GM21723 (cell line): ENCODE data around the gene MTURN.
A peak's percentile ranks its signal among the peaks of the same experiment; 100 is the strongest.
"Not testable (repeated sequence)": the region's sequence is repeated elsewhere in the genome, so short reads cannot be mapped to it uniquely, and the experiment has no call there.

Experiments
- ATAC-seq: cut with Tn5 transposase; IDR thresholded peaks from one replicate; pipeline ENCODE4 v1.9.1; 2021; ENCODE audit warnings: mild to moderate bottlenecking, moderate library complexity; ENCODE audit not compliant: unreplicated experiment

The MTURN gene

DNA sequence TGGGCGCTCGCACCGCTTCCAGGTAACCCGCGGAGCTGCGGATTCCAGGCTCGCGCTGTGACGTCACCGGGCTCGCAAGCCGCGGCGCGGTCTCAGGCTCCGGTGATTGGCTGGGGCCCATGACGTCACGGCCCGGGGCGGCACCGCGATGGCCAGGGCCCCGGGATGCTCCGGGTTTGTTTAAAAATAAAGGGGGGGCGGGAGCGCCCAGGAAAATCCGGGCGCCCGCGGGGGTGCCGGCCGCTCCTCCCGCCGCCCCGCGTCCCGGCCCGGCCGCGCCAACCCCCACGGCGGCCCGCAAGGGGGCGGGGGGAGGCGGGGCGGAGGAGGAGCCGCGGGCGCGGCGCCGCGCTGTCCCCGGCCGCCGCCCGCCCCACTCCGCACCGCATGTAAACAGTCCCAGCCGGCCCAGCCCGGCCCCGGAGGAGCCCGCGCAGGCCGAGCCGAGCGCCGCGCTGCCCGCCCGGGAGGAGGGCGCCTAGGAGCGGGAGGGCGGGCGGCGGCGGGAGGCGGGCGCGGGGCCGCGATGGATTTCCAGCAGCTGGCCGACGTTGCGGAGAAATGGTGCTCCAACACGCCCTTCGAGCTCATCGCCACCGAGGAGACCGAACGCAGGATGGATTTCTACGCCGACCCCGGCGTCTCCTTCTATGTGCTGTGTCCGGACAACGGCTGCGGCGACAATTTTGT, at the start of gene MTURN:
Gene MTURN (plus strand): TSS at position 376 of the 690 bp plus-strand sequence. CDS start 151 bp downstream, at position 527.
- peak; percentile 89 for ATAC-seq

DNA sequence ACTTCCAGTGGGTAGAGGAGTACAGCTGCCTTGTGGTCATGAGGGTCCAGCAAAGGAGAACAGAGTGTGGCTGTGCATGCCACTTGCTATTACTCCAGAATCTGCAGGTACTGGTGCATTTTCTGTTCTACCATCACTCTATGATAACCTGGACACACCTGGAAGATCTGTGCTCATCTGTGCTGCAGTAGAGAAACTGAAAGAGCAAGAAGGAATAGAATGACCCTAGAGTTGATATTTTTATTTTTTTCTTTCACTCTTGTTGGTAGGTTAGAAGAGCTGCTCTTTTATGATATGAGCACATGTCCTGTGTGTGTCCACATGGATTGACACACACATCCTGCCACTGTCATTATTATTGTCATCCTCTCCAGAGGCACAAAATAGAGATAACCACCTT, 48.3 kb upstream of the MTURN start:
- ATAC-seq = no peak

DNA sequence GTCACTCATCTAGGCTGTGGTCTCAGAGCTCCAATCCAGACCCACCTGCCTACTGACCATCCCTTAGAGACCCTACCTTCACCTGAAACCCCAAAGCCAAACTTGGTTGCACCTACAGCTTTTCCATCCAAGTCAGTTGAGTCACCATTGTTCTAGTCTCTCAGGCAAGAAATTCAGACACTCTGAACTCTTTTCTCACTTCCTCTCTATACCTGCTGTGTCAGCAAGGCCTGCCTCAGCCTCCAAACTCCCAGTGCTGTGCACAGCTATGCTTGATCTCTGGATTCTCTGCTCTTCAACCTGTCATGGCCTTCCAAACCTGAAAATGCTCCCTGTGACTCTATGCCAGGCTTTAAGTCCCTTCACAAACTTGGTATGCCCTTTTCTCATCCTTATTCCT, 47.4 kb upstream of the MTURN start:
- ATAC-seq = no peak

DNA sequence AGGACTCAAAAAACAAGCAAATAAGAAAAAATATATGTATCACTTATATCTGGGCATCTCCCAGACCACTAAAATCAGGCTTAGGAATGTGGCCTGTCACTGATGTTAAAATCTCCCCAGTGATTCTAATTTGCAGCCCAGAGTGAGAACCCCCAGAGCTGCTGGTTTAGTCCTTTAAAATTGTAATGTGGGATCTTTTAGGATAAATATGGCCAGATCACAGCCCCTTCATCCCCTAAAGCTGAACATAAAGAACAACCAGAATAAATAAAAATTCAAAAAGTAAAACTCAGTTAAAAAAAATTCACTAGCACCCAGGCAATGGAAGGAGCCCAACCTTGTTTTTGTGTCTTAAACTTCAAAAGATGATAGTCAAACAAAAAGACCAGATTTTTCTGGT, 46.4 kb upstream of the MTURN start:
- ATAC-seq = no peak

DNA sequence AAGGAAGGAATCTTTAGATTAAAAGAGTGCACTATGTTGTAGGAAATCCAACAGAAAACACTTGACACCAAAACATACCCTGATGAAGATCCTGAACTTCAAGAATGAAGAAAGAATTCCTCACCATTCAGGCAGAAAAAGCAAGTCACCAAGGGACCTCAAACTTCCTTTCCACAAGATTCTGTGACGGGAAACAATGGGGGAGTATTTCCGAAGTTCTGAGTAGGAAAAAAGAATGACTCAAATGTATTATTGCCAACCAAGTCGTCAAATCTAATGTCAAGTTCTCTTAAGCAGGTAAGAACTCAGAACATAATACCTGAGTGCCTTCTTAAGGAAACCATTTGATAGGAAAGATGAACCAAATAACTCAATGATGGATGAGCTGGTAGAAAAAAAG, 44.7 kb upstream of the MTURN start:
- no peak for ATAC-seq

DNA sequence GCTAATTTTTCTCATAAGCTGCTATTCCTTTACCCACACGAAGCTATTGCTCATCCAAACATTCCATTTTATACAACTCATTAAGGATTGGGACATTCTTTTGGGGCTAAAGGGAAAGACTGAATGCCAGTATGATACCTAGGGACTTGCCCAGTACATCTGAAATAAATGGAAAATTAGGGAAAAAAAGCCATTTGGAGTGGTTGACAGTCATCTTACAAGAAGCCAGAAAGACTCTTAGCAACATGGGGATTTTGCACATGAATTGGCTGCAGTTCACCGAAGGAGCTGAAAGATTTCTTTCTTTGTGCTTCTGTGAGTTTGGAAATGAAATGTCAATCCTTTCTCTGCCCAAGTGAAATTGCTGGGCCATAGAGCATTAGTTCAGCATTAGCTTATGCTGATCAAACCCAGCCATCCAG, 43.3 kb upstream of the MTURN start:
- no peak for ATAC-seq

DNA sequence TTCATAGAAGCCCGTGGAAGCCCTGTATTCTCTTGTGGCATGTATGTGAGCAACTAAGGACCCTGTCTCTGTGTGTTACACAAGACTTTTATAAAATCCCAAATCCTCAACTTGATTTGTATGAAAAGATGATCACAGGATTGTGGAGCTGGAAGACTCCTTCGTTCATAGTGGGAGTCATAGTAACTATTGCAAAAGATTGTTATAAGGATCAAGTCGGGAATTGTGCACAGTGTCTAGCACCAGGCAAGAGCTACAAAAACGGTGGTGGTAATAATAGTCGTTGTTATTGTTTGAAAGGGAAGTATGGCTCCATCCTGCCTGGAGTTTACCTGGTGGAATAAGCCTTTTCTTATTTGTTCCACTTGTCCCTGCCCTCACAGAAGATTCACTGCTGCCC, 42.8 kb upstream of the MTURN start:
- no peak for ATAC-seq

DNA sequence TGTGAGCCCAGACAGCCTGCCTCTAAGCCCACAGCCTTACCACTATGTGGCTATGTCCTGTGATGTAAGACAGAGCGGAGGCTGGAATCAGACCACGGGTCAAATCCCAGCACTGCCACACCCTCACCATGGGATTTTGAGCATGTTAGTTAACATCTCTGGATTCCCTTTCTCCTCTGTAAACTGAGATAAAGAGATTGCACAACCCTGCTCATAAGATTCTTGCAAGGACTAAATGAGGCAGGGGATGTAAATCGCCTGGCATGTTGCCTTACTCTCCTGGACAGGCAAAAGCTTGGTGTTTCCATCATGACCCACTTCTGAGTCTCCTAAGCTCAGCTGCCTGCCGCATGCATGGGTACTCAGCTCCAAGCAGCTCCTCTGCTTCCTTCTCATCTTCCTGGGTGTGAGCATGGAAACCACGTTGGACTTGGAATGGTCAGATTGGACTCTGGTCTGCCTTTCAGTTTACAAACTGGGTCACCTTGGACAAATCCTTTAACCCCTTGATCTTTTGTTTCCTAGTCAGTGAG, 41.3 kb upstream of the MTURN start:
- ATAC-seq = no peak

DNA sequence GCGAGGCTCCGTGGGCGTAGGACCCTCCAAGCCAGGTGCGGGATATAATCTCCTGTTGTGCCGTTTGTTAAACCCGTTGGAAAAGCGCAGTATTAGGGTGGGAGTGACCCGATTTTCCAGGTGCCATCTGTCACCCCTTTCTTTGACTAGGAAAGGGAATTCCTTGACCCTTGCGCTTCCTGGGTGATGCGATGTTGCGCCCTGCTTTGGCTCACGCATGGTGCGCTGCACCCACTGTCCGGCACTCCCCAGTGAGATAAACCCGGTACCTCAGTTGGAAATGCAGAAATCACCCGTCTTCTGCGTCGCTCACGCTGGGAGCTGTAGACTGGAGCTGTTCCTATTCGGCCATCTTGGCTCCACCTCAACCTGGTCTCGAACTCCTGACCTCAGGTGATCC, 36.2 kb upstream of the MTURN start:
- ATAC-seq = not testable (repeated sequence)

DNA sequence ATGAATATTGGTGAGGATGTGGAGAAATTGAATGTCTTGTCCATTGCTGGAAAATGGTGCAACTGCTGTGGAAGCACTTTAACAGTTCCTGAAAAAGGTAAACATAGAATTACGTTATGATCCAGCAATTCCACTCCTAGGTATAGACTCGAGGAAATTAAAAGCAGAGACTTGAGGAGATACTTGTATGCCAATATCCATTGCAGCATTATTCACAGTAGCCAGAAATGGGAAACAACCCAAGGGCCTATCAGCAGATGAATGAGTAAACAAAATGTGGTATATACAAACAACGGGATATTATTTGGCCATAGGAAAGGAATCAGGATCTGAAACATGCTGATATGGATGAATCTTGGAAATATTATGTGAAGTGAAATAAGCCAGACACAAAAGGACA, 32.5 kb upstream of the MTURN start:
- ATAC-seq = no peak

DNA sequence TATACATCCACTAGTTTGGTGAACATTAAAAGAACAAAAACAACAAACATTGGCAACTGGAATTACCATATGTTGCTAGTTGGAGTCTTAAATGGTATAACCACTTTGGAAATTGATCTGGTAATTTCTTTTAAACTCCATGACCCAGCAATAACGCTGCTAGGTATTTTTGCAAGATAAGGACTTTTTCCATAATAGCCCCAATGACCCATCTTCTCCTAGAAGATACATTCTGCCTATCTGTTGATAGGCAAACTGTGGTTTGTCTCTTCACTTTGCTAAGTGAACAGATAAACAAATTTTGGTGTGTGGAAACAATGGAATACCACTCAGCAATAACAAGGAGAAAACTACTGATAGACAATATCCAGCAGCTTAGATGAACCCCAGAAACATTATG, 30.6 kb upstream of the MTURN start:
- ATAC-seq = no peak

DNA sequence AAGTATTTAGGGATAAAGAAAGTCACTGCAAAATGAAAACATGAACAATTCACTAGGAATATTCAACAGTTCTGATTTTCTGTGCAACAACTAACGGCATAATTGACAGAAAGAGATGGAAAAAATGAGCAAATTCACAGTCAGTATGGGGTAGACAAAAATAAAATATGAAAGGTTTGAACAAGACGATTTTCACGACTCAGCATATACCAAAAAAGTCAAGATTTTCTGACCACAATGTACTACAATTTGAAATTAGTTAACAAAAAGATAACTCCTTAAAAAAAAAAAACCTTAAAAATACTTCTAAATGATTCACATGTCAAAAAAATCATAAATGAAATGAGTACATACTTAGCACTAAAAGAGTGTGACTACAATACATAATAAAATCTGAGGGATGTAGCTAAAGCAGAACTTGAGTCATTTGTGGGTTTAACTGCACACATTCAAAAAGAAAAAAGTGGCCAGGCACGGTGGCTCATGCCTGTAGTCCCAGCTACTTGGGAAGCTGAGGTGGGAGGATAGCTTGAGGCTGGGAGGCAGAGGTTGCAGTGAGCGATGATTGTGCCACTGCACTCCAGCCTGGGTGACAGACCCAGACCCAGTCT, 22.6 kb upstream of the MTURN start:
- ATAC-seq = no peak

DNA sequence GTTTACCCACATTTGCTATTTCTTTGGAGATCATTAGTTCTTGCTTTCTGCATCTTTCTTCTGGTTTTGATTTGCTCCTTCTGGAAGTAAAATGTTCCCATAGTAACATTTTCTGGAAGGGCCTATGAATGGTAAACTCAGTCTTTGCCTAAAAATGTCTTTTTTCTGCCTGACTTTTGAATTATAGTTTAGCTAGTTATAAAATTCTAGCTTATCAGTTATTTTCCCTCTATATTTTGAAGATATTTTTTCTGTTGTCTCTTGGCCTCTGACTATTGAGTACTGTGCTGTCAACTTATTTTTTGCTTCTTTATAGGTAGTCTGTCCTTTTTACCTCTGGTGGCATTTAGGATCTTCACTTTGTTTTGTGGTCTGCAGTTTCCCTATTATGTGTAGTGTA, 21.6 kb upstream of the MTURN start:
- ATAC-seq = no peak

DNA sequence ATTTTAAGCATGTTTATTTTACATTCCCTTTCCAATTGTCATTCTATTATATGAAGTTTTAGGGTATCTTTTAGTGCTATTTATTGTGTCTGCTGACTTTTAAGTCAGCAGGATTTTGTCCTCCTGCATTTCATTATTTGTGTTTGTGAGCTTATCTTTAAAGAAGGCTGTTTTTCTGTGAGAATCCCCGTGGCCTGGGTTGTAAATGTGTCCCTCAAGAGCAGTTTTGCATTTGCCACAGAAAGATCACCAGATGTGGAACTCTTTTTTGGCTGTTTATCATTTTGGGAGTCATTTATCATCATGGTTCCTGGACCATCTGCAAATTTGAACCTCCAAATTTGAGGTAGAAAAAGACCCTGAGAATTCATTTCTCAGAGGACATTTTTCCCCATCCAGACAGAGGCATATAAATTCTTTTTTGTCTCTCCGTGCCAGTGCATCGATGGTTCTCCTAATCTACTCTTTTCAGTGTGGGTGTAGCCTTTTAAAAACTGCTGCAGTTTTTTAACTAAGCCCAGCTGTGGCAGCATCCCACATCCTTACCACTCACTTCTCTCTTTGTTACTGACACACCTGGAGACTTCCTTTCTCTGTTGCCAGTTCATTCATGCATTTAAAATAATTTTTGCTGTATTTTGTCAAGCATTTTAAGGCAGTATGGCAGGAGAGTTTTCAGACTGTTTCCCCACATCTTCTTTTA, 20.1 kb upstream of the MTURN start:
- ATAC-seq = no peak

DNA sequence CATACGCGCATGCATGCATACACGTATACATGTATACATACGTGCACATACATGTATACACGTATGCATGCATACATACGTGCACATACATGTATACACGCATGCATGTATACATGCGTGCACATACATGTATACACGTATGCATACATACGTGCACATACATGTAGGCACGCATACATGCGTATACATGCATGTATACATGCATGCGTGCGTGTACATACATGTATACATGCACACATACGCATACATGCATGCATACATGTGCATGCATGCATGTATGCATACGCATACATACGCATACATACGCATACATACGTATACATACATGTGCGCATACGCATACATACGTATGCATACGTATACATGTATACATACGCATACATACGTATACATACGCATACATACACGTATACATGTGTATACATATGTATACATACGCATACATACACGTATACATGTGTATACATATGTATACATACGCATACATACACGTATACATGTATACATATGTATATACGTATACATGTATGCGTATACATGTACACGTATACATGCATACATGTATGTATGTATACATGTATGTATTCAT, 19.0 kb upstream of the MTURN start:
- no peak for ATAC-seq

DNA sequence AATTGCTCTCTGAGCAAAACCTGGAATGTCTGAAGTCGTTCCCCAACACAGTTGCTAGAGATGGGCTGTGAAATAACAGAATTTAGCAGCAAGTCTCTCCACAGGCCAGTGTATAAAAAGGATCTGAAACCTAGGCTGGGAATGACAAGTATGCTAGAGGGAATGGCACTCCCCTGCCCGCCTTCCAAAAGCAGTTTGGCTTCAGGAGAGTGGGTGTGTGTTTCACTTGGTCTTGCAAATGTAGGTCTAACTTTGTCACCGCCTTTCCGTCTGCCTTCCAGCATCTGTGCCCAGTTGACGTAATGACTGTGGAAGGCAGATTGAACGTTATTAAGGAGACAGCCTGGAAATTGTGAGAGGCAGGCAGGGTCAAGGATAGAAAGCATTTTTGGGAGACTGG, 18.0 kb upstream of the MTURN start:
- ATAC-seq = no peak

DNA sequence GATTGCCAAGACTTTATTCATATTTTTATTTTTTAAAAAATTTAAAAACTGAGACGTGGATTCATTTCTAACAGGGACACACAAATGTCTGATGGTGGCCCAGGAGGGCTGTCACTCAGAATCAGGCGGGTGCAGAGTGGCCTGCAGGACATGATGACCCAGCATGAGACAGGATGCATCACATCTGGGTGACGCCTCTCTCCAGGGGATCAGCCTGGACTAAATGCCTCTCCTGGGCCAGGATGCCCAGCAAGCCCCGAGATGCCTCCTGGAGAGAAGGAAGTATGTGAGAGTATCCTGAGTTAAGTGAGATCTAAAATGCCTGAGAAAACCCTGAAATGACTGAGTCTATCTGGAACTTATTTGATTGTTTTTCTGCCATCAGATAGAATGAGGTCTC, 16.9 kb upstream of the MTURN start:
- no peak for ATAC-seq

DNA sequence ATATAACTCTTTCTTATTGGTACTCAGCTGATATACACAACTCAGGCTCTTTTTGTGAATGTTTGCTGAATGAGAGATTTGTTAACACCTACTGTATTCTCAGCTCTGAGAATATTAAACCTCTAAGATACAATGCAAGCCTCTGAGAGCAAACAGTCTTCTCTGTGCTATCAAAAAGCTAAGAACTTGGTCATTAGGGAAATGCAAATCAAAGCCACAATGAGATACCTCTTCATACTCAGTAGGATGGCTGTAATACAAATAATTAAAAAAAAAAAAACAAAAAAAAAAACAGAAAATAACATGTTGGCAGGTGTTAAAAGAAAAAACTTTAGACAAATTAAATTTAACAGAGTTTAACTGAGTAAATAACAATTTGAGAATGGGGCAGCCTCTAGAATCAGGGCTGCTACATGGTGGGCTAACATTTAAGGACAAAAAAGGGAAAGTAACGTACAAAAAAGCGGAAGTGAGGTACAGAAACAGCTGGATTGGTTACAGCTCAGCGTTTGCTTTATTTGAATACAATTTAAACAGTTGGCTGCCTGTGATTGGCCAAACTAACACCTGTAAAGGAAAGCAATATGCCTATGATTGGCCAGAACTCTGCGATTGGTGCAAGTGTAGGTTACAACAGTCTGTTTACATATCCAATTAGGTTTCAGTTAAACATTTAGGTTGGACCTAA, 14.8 kb upstream of the MTURN start:
- ATAC-seq = no peak

DNA sequence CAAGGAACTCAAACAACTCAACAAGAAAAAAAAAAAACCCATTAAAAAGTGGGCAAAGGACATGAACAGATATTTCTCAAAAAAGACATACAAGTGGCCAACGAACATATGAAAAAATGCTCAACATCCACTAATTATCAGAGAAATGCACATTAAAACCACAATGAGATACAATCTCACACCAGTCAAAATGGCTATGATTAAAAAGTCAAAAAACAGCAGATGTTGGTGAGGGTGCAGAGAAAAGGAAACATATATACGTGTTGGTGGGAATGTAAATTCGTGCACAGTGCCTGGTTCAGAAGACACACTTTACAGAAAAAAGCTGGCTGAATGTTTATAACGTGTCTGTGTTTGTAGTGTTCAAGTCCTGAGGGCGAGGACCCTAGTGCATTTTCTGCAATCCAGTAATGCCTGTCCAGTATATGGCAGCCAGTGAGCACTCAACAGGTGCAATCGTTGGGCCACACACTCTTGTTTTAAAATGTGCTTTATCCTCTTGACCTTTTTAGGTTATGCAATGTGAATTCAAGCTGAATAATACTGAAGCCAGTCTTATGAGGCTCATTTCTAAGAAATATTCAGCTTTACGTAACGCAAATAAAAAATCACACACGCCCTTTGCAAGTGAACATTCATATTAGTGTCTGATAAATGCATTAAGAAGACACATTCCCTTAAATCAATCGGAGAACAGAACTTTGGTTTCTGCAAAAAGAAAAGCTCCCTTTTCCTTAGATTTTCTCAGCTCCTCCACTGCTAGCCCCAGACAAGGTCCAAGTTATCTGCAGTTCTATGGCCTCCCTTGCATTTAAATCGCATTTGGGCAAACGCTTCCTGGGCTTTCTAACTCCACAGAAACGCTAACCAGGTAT, 813 bp upstream of the MTURN start:
- no peak for ATAC-seq
